MM.1S (cell line): ENCODE results near the gene BTBD8.
A peak's percentile ranks its signal among the peaks of the same experiment; 100 is the strongest.
"Not testable (repeated sequence)": the region's sequence is repeated elsewhere in the genome, so short reads cannot be mapped to it uniquely, and the experiment has no call there.

Source experiments
- DNase-seq: peaks from one replicate; pipeline ENCODE4 v3.0.0-alpha.2; 2015
- H2AFZ ChIP-seq: fragments of 300-600 bp; sonication (generic); 2 replicates; pipeline ENCODE4 v1.6.0; 2016; ENCODE audit warnings: antibody characterized with exemption, low read length
- H3F3A ChIP-seq: fragments of 300-600 bp; sonication (generic); 2 replicates; pipeline ENCODE4 v1.6.1; 2016; ENCODE audit warnings: mild to moderate bottlenecking, antibody characterized with exemption, low read length, moderate library complexity, mixed read lengths; ENCODE audit not compliant: insufficient read depth
- H3K27ac ChIP-seq: fragments of 300-600 bp; sonication (generic); 2 replicates; pipeline ENCODE4 v1.5.1; 2016; ENCODE audit warnings: mild to moderate bottlenecking, low read length
- H3K27me3 ChIP-seq: fragments of 300-600 bp; sonication (generic); replicated peaks from 2 replicates; pipeline ENCODE4 v1.6.0; 2016; ENCODE audit warnings: low read length; ENCODE audit not compliant: insufficient read depth
- H3K36me3 ChIP-seq: fragments of 300-600 bp; sonication (generic); replicated peaks from 2 replicates; pipeline ENCODE4 v1.6.1; 2016; ENCODE audit warnings: mild to moderate bottlenecking, low read length, mixed read lengths; ENCODE audit not compliant: insufficient read depth
- H3K4me1 ChIP-seq: fragments of 300-600 bp; sonication (generic); 2 replicates; pipeline ENCODE4 v1.6.1; 2016; ENCODE audit warnings: low read length, mixed read lengths
- H3K4me2 ChIP-seq: fragments of 300-600 bp; sonication (generic); 2 replicates; pipeline ENCODE4 v1.6.0; 2016; ENCODE audit warnings: low read depth, low read length
- H3K4me3 ChIP-seq: fragments of 300-600 bp; sonication (generic); 2 replicates; pipeline ENCODE4 v1.5.1; 2016; ENCODE audit warnings: low read length, mixed read lengths
- H3K79me2 ChIP-seq: fragments of 300-600 bp; sonication (generic); 2 replicates; pipeline ENCODE4 v1.6.1; 2016; ENCODE audit warnings: mixed run types, low read length, mixed read lengths
- H3K9ac ChIP-seq: fragments of 300-600 bp; sonication (generic); 2 replicates; pipeline ENCODE4 v1.6.1; 2016; ENCODE audit warnings: low read length, mixed read lengths
- H3K9me2 ChIP-seq: fragments of 300-600 bp; sonication (generic); replicated peaks from 2 replicates; pipeline ENCODE4 v1.6.1; 2016; ENCODE audit warnings: mild to moderate bottlenecking, low read length, mixed read lengths; ENCODE audit not compliant: insufficient read depth
- H3K9me3 ChIP-seq: fragments of 300-600 bp; sonication (generic); replicated peaks from 2 replicates; pipeline ENCODE4 v1.6.1; 2016; ENCODE audit warnings: mild to moderate bottlenecking, low read length, mixed read lengths; ENCODE audit not compliant: insufficient read depth
- H4K20me1 ChIP-seq: fragments of 300-600 bp; sonication (generic); 2 replicates; pipeline ENCODE4 v1.6.1; 2016; ENCODE audit warnings: mild to moderate bottlenecking, low read length, moderate library complexity, mixed read lengths; ENCODE audit not compliant: insufficient read depth
- CTCF ChIP-seq: fragments of 300-600 bp; sonication (generic); IDR thresholded peaks from 2 replicates; pipeline ENCODE4 v1.5.1; 2016; ENCODE audit warnings: antibody characterized with exemption, low read length, mixed read lengths
- EZH2 ChIP-seq: fragments of 300-600 bp; sonication (generic); optimal IDR thresholded peaks from 2 replicates; pipeline ENCODE3; 2017; ENCODE audit warnings: low read depth, mild to moderate bottlenecking, antibody characterized with exemption, low read length, mixed read lengths
- EZH2phosphoT487 ChIP-seq: fragments of 300-600 bp; sonication (generic); IDR thresholded peaks from 2 replicates; pipeline ENCODE4 v1.6.1; 2018; ENCODE audit warnings: antibody characterized with exemption, low read length

Gene BTBD8

GRCh38 chr1:92076363-92076762, 3.8 kb upstream of the BTBD8 start:
- Histone ChIP-seq H3K36me3 (no peaks in the 10 kb centered on the region), H2AFZ (no peak overlapping the region), H3K9ac (no peak overlapping the region), H3F3A (no peaks in the 10 kb centered on the region), H3K27me3 (no peaks in the 10 kb centered on the region), H3K9me3 (no peaks in the 10 kb centered on the region), H3K4me1 (peaks cover 4% of the 10 kb centered on the region; the same call in 1 of the 2 replicates), H3K27ac (no peak overlapping the region), H4K20me1 (no peaks in the 10 kb centered on the region), H3K79me2 (no peaks in the 10 kb centered on the region), H3K4me3 (no peak overlapping the region), H3K9me2 (no peaks in the 10 kb centered on the region), H3K4me2 (no peak overlapping the region)
- DNase-seq, result no peak
- no peak for TF ChIP-seq EZH2
- no peak for TF ChIP-seq EZH2phosphoT487
- no peak for TF ChIP-seq CTCF

DNA sequence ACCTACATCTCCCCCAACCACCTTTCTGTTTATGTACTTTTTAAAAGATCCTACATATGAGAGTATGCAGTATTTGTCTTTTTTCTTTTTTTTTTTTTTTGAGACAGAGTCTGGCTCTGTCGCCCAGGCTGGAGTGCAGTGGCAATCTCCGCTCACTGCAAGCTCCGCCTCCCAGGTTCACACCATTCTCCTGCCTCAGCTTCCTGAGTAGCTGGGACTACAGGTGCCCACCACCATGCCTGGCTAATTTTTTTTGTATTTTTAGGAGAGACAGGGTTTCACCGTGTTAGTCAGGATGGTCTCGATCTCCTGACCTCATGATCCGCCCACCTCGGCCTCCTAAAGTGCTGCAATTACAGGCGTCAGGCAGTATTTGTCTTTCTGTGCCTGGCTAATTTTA, 2.1 kb upstream of the BTBD8 start:
- H3K9me3 ChIP-seq, H3K27ac ChIP-seq, H2AFZ ChIP-seq, H3F3A ChIP-seq, H3K4me1 ChIP-seq, H3K9me2 ChIP-seq, H4K20me1 ChIP-seq, H3K36me3 ChIP-seq, H3K9ac ChIP-seq, H3K79me2 ChIP-seq, DNase-seq, H3K4me3 ChIP-seq, H3K4me2 ChIP-seq, H3K27me3 ChIP-seq: not testable (repeated sequence)

- H3K4me2 ChIP-seq, result peak overlapping the region; percentile 46
- peak overlapping the region; percentile 74 for H2AFZ ChIP-seq
- H3K36me3 ChIP-seq, result no peaks in the 10 kb centered on the region
- H3K4me3 ChIP-seq, result no peak overlapping the region
- no peaks in the 10 kb centered on the region for H3K27me3 ChIP-seq
- H4K20me1 ChIP-seq, result no peaks in the 10 kb centered on the region
- peaks cover 4% of the 10 kb centered on the region; the same call in 1 of the 2 replicates for H3K4me1 ChIP-seq
- no peaks in the 10 kb centered on the region for H3K9me3 ChIP-seq
- H3K9me2 ChIP-seq, result no peaks in the 10 kb centered on the region
- DNase-seq, result no peak
- H3K27ac ChIP-seq, result no peak overlapping the region
- no peaks in the 10 kb centered on the region for H3F3A ChIP-seq
- H3K79me2 ChIP-seq, result no peaks in the 10 kb centered on the region
- H3K9ac ChIP-seq, result no peak overlapping the region
- no peak for TF ChIP-seq EZH2
Measured at GRCh38 chr1:92079441-92079840, 704 bp upstream of the BTBD8 start.

GRCh38 chr1:92081031-92081430, 886 bp downstream of the BTBD8 start:
- H2AFZ ChIP-seq, result peak overlapping the region; percentile 74
- TF ChIP-seq CTCF (no peak), EZH2 (no peak), EZH2phosphoT487 (no peak)
- no peaks in the 10 kb centered on the region for H3K79me2 ChIP-seq
- peak overlapping the region; percentile 59; the same call in 1 of the 2 replicates for H3K9ac ChIP-seq
- H3K36me3 ChIP-seq, result no peaks in the 10 kb centered on the region
- H3K9me2 ChIP-seq, result no peaks in the 10 kb centered on the region
- DNase-seq, result no peak
- no peaks in the 10 kb centered on the region for H3F3A ChIP-seq
- peak overlapping the region; percentile 46 for H3K4me2 ChIP-seq
- peak overlapping the region; percentile 8; the same call in 1 of the 2 replicates for H3K27ac ChIP-seq
- H3K27me3 ChIP-seq, result no peaks in the 10 kb centered on the region
- no peaks in the 10 kb centered on the region for H3K9me3 ChIP-seq
- no peaks in the 10 kb centered on the region for H4K20me1 ChIP-seq
- peak overlapping the region; percentile 88 for H3K4me3 ChIP-seq
- peaks cover 4% of the 10 kb centered on the region; the same call in 1 of the 2 replicates for H3K4me1 ChIP-seq
